Measurements from ENCODE around the gene RIT2.
"Not testable (repeated sequence)": the region's sequence is repeated elsewhere in the genome, so short reads cannot be mapped to it uniquely, and the experiment has no call there.

RIT2 gene

DNA sequence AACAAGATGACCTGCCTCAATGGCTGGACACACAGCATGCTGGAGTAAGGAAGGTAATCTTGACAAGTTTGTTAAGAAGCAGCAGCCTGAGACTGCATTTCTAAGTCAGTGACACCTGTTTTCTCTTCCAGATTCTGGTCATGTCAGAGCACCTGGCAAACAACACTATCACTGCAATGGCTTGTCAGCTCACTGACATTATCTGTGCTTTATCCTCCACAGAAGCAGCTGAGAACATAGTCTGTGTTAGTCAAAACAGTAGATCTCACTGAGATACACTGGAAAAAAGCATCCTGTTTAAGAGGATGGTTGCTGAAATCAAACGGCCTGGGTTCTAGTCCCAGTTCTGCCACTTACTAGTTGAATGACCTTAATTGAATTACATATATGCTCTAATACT is 355.2 kb downstream of the RIT2 start:
- DNase-seq (ENCODE audit: low read depth): no peak

DNA sequence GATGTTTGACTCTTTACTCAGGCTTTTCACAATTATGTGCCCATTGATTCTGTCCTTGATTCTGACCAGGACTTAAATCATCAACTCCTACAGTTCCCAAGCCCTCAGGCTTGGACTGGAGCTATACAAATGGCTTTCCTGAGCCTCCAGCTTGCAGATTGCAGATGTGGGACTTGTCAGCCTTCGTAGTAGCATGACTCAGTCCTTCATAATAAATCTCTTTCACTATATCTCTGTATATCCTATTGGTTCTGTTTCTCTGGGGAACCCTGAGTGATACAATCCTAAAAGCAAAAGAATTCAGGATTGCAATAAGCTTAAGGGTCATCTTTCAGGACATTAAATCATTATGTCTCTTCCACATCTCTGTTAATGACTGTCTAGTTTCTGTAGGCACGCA is 356.6 kb downstream of the RIT2 start:
- no peak for DNase-seq (ENCODE audit: low read depth)

DNA sequence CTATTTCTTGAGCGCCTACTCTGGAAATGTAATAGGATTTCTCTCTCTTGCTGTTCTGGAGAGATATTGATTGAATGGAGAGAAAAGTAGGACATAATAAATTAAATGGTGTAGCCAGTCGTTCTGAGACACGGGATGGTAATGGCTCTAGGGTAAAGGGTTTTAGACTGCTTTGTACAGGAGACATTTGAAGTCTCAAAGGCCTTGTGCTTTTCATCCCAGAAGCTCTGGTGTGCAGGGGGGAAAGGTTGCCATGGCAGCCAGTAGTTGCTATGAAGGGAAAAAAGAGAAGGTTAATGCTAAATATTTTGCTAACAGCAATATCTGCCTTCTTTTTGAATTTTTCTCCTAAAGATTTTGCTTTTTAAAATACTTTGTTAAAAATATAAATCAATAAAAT is 359.3 kb downstream of the RIT2 start:
- no peak for DNase-seq (ENCODE audit: low read depth)

DNA sequence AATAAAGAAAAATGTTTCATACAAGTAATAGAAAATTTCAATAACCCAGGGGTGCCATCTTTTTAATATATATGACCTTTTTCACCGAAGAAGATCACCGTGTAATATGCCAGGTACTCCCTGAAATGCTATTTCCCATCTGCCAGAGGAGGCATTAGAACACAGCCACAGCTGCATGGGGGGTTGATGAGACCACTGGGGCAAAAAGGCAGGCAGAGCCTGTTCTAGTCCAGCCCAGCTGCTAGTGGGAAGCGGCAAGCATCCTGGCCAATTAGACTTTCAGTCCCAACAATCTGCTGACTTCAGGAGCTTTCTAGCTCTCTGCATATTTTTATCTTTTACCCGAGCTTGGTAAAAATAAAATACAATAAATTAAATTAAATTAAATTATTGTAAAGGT is 362.6 kb downstream of the RIT2 start:
- no peak for DNase-seq (ENCODE audit: low read depth)

DNA sequence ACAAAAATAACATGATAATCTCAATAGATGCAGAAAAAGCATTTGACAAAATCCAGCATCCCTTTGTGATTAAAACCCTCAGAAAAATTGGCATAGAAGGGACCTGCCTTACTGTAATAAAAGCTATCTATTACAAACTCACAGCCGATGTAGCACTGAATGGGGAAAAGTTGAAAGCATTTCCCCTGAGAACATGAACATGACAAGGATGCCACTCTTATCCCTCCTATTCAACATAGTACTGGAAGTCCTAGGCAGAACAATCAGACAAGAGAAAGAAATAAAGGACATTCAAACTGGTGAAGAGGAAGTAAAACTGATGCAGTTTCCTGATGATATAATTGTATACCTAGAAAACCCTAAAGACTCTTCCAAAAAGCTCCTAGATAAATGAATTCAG is 368.7 kb downstream of the RIT2 start:
- DNase-seq (ENCODE audit: low read depth): no peak

DNA sequence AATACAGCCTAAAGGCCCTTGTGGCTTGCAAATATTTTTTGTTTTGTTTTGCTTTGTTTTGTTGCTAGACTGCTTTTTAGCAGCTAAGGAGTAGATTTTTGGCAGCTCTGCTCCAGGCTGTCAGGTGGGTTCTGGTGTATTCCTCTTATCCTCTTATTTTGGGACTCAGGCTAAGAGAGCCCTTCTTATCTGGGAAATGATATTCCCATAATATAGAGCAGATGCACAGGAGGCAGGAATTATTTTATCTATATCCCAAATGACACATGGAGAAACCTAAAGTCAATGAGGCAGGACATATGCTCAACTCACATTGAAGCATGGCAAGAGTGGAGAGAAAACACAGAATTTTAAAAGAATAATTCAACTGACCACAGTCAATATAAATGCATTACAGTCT is 369.6 kb downstream of the RIT2 start:
- DNase-seq (ENCODE audit: low read depth): no peak

DNA sequence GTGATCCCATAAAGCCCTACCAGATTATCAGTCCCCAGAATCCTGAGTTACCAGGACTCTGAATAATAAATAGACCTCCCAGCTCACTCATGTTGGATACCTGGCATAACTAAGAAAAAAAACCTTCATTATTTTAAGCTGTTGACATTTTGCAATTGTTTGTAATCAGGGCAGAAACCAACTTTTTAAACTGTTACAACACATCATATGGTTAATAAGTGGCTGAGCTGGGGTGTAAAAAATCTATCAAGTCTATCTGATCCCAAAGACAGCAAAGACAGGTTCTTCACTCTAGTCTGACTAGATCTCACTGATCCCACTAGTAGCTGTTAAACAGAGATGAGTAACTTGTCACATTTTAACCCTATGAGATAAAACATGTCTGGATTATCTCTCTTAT is 370.3 kb downstream of the RIT2 start:
- DNase-seq (ENCODE audit: low read depth): no peak

DNA sequence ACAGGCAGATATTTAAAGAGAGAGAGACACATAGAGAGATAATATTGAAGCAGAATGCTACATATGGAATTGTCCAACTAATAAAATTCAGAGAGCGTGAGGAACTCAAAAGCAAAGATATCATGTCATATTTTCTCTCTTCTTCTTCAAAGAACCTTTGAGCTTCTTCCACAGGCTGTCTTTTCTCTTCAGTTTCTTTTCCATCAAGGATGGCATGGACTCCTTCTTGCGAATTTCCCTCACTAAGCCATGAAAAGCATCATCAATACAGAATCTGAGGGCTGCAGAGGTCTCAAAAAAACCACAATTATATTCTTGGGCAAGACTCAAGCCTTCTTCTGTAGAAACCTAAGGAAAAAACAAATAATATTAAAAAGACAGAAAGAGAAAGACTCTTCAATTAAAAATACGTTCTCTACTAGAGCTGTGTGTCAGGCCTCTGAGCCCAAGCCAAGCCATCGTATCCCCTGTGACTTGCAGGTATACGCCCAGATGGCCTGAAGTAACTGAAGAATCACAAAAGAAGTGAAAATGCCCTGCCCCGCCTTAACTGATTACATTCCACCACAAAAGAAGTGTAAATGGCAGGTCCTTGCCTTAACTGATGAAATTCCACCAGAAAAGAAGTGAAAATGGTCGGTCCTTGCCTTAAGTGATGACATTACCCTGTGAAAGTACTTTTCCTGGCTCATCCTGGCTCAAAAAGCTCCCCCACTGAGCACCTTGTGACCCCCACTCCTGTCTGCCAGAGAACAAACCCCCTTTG is 371.9 kb downstream of the RIT2 start:
- DNase-seq (ENCODE audit: low read depth): no peak

DNA sequence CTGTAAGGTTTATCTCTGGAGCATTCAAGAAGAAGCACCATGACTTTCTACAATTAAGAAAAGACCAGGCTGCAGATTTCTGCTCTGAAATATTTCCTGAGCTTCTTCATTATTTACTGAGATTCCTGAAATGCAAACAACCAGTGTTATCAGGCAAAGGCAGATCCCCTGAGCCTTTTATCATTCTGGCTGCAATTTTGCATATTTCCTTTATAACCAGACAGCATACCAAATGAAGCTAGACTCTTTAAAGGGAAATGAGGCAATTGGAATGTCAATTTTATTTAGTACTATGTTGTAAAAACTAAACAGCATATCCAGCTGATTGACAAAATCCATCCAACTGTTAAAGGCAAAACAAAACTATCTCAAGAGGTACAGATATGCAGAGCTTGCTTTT is 372.5 kb downstream of the RIT2 start:
- no peak for DNase-seq (ENCODE audit: low read depth)

DNA sequence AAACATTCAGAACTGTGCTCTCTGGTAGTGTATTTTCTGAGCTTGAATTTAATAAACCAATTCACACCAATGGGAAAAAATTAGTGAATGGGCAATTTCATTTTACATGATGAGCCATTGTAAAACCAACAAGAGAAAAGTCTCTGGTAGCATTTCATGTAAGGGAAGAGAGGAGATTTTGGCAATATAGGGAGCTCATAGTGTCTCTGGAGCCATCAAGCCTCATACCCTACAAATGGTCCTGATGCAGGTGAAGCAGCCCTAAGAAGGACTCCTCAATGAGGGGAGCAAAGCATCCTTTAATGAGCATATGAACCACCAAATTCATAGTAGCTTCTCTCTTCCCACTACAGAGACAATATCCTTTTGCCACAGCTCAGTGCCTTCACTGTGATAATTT is 373.0 kb downstream of the RIT2 start:
- no peak for DNase-seq (ENCODE audit: low read depth)

DNA sequence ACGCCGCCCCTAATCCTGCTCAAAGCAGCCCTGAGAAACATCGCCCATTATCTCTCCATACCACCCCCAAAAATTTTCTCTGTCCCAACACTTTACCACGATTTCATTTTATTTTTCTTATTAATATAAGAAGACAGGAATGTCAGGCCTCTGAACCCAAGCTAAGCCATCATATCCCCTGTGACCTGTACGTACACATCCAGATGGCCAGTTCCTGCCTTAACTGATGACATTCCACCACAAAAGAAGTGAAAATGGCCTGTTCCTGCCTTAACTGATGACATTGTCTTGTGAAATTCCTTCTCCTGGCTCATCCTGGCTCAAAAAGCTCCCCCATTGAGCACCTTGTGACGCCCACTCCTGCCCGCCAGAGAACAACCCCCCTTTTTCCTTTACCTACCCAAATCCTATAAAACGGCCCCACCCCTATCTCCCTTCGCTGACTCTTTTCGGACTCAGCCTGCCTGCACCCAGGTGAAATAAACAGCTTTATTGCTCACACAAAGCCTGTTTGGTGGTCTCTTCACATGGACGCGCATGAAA is 373.6 kb downstream of the RIT2 start:
- not testable (repeated sequence) for DNase-seq (ENCODE audit: low read depth)

DNA sequence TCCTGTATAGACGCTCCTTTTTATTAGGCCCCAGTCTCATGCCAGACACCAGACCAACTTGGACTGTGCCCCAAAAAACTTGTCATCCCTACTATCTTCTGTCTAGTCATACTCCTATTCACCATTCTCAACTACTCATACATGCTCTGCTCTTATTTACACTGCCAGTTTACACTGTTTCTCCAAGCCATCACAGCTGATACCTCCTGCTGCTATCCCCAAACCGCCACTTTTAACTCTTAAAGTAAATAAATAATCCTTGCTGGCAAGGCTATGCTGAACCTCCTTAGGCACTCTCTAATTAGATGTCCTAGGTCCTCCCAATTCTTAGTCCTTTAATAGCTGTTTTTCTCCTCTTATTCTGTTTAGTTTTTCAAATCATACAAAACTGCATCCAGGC is 374.2 kb downstream of the RIT2 start:
- not testable (repeated sequence) for DNase-seq (ENCODE audit: low read depth)

DNA sequence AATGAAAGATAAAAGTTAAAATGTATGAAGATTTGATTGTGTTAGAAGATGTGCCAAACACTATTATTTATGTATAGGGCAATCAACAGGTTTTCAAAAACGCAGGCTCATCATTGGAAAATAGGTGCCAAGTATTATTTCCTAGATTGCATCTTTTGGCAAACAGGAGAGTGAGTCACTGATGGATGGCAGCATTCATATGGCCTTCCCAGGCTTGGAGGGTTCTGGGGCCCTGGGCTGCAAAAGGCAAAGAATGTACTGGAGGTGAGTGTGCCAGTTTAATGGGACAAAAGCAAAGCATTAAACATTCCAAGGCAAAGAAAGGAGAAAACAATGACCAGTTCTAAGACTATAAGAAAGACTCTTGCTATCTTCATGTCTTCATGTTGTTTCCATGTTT is 379.4 kb downstream of the RIT2 start:
- no peak for DNase-seq (ENCODE audit: low read depth)

DNA sequence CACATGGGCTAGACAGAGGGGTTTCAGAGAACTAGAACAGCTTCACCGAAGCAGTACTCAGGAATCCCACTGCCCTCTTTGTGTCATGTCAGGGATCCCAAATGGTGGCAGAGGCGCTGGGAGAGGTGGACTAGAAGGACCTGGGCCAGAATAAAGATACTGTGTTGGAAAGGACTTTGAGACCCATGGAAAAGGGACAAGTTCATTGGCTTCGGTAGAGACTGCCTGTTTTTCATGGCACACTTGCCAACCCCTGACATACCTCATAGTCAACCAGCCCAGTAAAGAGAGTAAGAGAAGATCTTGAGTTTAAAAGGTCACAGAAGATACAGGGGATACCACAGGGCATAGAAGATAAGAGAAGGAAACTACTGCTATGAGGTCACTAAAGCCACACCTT is 381.0 kb downstream of the RIT2 start:
- no peak for DNase-seq (ENCODE audit: low read depth)

DNA sequence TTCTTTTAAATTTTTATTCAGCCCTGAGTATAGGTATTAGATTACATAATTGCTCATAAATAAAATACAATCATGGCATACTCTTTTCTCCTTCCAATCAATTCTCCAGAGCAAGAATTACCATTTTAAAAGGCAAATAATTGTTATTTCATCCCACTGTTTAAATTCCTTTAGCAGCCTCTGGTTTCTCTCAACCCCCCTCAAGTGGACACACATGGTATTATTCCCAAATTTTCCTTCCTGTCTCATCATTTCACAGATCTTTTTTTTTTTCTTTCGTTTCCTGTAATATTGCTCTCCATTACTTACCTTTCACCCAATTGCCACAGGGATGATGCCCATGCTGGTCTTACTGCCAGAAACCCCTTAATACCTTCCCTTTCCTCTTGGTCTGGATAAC is 385.2 kb downstream of the RIT2 start:
- no peak for DNase-seq (ENCODE audit: low read depth)

DNA sequence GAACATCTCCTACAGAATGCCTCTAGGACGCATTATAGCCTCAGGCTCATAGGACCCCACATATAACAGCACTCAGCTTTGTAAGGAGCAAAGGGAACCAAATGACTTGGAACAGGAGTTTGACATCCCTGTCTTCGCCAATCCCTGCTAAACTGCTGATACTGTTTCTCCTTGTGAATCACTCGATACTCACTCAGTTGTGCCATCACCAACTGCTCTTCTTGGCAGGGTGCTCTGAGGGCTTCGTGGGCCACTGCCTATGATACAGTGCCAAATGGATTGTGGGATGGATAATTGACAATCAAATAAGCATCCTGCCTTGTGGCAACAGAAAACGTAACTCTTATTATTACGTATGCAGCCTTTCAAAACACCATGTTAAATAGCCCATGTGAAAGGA is 396.3 kb downstream of the RIT2 start:
- no peak for DNase-seq (ENCODE audit: low read depth)

DNA sequence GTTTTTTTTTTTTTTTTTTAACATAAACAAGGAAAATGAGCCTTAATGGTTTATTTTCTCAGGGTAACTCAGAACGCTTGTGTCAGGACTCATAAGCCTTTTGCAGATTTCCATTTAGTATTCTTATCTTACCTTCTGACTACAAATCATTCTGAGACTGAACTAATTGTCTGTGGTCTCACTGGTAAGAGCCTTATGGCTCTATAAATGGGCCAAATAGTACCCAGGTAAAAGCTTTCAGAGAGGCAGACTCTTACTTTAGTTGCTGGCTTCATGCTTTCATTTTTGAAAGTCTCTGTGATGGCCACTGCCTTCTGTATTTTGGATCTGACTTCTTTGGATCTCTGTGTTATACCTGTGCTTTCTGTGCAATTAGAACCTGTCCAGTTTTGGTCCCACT is 403.4 kb downstream of the RIT2 start:
- no peak for DNase-seq (ENCODE audit: low read depth)

DNA sequence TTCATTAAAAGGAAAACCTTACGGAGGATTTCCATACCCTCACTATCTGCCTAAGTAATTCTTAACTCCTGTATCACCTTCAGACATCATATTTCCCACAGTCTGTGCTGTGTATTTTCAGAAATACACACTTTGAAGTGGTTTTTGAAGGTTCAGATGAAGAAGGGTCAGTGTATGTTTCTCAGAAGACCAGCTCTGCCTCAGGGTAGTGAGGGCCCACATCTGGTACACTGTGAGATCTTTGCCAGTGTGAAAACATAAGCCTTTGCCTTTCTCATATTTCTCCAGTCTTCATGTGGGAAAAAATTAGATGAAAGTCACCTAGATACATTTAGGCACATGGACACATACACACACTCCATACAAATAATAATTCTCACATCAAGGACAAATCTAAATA is 408.4 kb downstream of the RIT2 start:
- no peak for DNase-seq (ENCODE audit: low read depth)

DNA sequence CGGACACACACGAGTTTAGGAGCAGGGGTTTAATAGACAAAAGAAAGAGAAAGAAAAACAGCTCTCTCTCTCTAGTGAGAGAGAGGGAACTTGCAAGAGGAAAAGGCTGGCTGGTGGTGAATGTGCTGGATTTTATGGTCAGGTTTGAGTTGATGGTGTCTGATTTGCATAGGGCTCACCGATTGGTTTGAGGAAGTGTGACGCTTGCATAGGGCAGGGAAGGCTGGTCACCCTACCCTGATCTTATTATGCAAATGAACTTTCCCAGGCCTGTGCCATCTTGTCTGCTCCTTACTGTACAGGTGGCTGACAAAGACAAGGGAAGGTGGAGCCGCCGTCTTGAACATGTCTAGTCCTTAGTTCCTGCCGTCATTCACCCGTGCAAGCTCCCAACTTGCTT is 408.9 kb downstream of the RIT2 start:
- DNase-seq (ENCODE audit: low read depth): no peak

DNA sequence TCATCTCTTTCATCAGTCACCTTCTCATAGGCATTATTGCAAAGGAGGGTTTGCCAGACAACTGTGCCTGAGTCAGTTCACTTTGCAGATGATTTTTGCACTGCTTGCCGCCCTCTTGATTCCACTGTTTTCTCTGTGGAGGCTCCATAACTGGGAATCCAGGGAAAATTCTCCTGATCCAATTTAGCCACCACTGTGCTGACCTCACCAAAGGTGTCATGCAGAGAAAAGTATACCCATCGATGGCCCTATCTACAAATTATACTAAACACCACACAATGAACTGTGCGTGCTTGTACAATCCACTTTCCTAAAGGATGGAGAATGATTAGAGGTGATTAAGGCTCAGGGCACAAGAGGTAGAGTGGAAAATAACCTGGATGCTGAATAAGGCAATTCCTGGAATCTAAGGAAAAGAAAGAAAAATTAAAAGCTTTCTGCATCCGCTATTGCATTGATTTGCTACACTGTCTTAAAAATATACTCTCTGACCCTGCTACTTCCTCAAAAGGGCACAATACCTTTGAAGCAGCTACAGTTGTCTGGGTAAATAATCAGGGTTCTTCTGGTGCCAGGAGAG is 409.4 kb downstream of the RIT2 start:
- DNase-seq (ENCODE audit: low read depth): no peak

All from fibroblast of the conjunctiva (primary cell).